Left colon (tissue), 2 donors: Measurements from ENCODE around the gene UCHL1. TPM values are rescaled to one million over a fixed set of nuclear protein-coding genes. Genes with fewer than 3 reads are reported as not detected.

Experiments used
- ATAC-seq: fragments of 200-7000 bp; cut with Tn5 transposase; one replicate; pipeline ENCODE4 v1.9.1; 2020; ENCODE audit warnings: mild to moderate bottlenecking, moderate library complexity
- DNase-seq, 2 donors: peaks; one replicate each; pipeline ENCODE4 v3.0.0-alpha.2; 2020
- intact Hi-C, 2 donors: fragments of 100-400 bp; cut with DNase I in 1 of 2; cut with micrococcal nuclease in 1 of 2; formaldehyde crosslinking; loops; one replicate each; pipeline versions ENCODE4 v1.11.2 to v1.14.0; 2022; cut with DNase I, micrococcal nuclease
- long read RNA-seq: library from polyadenylated mRNA; unstranded; transcript quantifications from one replicate; pipeline ENCODE4 v2.0.0, GENCODE V29; 2021
- total RNA-seq, 2 donors: library from RNA; stranded (reverse); fragmentation: NEBNext Ultra II Directional; extraction: Animal tissue kit (Norgen Biotek cat#: 25700); gene quantifications; one replicate each; pipeline ENCODE4 v1.2.1, GENCODE V29; 2021
- donor health status: DM: no; HTN: no; CAD: no.
- donor health status: DM: yes; HTN: yes; CAD: no.

Gene UCHL1
- 10 to 100 TPM in 1 of 2 donors, 1 to 10 TPM in 1; 4.4 to 12.2 TPM for total RNA-seq
- long read RNA-seq = 0 reads

DNA sequence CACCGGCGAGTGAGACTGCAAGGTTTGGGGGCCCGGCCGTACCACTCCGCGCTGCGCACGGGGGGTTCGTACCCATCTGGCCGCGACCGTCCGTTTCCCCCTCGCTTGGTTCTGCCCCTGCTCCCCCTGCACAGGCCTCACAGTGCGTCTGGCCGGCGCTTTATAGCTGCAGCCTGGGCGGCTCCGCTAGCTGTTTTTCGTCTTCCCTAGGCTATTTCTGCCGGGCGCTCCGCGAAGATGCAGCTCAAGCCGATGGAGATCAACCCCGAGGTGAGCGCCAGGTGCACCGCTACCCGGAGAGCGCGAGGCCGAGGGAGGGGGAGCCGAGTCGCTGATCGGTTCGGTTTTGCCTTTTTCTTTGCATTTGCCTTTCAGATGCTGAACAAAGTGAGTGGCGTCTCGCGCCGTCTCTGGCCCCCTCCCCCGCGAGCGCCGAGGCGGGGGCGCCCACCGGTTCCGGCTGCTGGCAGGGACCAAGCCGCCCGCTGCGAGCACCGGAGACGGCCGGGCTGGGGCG is at the start of gene UCHL1:
UCHL1 (plus strand) TSS at position 189 of the 517 bp plus-strand sequence; CDS start at position 238, 49 bp downstream.
- DNase-seq (peak in 1 of 2 donors; percentile 11), ATAC-seq (peak; percentile 39)
- intact Hi-C loops = no loop called here

DNA sequence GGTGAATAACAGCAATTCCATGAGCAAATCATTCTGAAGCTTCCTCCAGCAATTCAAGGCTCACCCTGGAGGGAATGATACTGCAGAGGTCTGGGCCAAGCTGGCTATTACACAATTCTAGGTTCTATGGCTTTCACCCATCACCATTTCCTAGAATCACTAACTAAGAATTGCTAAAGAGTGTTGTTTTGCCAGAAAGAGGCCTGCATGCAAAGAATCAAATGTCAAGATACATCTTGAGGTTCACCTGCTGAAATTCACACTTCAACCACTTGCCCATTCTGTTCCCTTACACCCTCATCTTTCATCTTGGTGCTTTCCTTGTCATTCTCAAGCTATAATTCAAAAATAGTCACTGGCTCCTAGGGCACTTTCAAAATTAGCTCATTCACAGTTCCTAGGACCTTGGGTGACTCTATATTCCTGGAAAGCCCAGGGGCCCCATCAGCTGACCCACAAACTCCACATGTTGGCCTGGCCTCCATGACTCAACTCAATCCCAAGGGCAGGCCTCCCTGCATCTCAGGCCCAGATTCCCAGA is 49.4 kb upstream of the UCHL1 start:
- ATAC-seq (no peak), DNase-seq (no peak)
- intact Hi-C loops = no loop called here

DNA sequence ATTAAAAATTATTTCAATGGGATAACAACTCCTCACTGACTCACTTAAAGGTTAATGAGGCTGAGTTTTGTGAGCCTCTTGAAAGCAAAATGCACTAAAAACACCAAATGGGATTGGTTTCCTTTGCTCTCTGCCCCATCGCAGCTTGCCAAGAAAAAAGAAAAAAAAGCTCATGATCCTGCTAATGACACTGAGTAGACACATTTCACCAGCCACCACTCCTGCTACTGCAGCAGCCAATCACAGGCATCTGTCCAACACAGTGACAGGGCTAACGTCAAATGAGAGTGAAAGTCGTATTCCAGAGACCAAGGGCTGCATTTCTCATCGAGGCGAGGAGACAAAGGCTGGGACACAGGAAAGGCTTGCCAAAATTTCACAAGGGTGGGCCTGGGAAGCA is 47.5 kb upstream of the UCHL1 start:
- peak; percentile 79 for ATAC-seq
- intact Hi-C loops = no loop called here
- peak; percentile 50 to 79 for DNase-seq

DNA sequence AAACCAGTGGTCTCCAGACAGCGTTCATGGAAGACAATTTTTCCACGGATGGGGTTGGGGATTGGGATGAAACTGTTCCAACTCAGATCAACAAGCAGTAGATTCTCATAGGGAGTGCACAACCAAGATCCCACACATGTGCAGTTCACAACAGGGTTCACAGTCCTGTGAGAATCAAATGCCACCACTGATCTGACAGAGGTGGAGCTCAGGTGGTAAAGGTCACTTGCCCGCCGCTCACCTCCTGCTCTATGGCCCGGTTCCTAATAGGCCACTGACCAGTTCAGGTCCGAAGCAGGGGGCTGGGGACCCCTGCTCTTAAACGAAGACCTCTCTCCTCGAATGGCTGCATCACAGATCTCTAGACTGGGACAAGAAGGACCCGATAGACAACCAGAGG is 46.8 kb upstream of the UCHL1 start:
- intact Hi-C loops = no loop called here
- peak; percentile 22 for ATAC-seq
- DNase-seq = peak in 1 of 2 donors; percentile 18

DNA sequence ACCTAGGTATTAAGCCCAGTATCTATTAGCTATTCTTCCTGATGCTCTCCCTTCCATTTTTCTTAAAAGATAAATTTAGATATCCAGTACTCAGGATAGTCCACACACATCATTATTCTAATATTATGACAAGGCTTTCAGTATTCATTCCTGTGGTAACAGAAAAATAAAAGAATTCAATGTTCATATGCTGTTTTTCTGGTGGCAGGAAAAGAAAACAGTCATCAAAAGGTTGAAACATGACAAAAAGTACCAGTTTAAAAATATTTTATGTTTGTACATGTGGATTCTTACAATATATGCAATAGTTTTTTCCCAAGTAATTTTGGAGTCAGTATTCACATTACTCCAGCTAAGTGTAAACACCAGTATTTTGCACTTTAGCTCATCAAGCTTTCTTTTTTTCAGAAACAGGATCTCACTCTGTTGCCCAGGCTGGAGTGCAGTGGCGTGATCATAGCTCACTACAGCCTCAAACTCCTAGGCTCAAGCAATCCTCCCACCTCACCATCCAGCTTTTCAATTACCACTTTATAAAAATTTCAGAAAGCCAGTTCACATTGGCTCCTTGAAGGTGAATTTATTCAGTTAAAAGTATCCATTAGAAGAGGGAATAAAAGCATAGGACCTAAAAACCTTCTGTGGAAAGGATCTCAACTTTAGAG is 44.6 kb upstream of the UCHL1 start:
- ATAC-seq = no peak
- DNase-seq = no peak
- intact Hi-C loops = no loop called here

DNA sequence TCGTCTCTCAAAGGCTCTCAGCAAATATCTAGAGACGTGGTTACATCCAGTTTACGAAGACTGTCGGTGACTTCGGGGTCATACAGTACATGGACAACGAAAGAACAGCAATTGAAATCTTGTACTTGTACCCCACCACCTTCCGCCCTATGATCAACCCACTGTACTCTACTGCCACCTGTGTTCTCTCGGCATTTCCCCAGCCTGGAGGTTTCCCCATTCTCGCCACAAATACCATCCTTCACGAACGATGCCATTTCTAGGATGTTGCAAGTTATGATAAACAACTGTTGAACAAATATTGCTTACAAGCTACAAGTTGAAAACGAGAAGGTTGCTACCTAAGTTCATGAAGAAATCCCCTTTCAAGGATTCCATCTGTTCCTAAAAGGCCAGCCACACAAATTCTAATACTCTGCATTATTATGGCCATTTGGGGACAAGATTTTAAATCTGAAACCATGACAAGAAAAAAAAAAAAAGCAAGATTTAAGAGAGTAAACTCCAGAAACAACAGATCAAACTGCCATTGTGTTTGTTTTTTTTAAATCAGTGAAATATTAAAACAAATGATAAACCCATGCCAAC is 44.0 kb upstream of the UCHL1 start:
- intact Hi-C loops = no loop called here
- DNase-seq (peak; percentile 46 to 65), ATAC-seq (peak; percentile 23)

DNA sequence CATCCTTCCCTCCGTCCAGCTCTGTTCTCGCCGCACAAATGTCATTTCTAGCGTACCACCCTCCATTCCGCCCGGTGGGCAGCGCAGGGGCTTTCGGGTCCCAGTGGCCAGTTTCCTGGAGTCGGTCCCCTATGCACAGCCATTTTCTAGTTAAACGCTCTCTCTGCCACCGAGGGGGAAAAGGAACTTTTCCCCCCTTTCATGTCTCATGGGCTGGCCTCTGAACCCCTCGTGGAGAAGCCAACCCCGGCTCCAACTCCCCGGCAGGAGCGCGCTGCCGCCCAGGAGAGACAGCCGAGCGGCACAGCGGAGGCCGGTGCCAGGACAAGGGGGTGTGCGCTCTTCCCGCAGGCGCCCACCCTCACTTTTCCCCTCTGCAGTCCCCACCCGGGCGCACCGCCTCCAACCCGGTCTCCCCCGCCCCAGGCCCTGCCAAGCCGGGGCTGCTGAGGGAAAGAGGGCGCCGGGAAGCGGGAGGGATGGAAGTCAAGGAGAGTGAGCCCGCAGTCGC is 43.0 kb upstream of the UCHL1 start:
- peak in 1 of 2 donors; percentile 45 for DNase-seq
- intact Hi-C loops = loop anchor here in 1 of 2 donors (2.0 kb wide), 2 partner anchors 237 to 287 kb away; no protein-coding TSS in a partner anchor
- ATAC-seq = peak; percentile 12

DNA sequence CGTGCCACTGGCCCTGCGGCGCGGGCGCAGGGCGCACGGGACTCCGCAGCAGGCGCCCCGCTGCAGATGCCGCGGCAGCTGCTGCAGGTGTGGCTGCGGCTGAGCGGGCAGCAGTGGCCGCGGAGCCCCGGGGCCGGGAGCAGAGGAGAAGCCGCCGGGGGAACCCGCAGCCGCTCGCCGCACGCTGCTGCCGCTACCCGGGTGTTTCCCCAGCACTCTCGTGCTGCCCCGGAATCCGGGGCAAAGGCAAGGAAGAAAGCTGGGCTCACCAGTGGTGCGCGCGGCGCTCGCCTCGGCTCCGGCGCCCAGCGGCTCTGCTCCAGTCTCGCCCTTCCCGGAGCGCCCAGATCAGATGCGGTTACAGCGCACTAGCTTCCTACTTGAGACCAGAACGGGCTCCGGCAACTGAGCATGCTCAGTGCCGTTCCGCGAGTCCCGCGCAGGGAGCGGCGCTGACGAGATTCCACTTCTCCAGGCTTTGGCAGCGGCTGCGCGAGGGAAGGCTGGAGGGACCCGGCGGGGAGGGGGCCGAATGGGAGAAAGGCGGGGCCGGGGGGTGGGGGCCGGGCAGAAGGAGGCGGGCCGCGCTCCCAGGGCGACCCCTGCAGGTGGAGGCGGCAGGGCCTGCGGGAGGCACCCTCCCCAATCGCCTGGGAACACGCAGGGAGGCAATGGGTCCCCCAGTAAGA is 42.4 kb upstream of the UCHL1 start, which contains the start of gene APBB2:
APBB2 (minus strand) TSS at position 407 of the 689 bp plus-strand sequence. CDS start 181,288 bp downstream, outside the sequence.
- DNase-seq (peak; percentile 92 to 95), ATAC-seq (peak; percentile 78)
- intact Hi-C loops = loop anchor here in 1 of 2 donors (2.0 kb wide), 2 partner anchors 237 to 287 kb away; no protein-coding TSS in a partner anchor

DNA sequence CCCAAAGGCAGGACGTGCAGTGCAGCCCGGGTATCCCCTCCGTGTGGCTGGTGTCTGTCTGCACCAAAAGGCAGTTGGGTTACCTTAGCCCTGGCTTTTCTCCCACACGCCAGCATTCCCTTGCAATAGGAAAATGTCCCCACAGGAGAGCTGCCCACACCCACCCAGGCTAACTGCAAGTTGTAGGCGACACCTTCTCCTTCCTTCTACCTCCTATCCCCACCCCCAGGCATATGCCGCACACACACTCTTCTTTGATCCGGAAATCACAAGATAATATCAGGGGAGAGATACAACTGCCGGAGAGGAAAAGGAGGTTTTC is 41.9 kb upstream of the UCHL1 start:
- intact Hi-C loops = loop anchor here in 1 of 2 donors (2.0 kb wide), 2 partner anchors 238 to 288 kb away; no protein-coding TSS in a partner anchor
- ATAC-seq (peak; percentile 15), DNase-seq (no peak)

DNA sequence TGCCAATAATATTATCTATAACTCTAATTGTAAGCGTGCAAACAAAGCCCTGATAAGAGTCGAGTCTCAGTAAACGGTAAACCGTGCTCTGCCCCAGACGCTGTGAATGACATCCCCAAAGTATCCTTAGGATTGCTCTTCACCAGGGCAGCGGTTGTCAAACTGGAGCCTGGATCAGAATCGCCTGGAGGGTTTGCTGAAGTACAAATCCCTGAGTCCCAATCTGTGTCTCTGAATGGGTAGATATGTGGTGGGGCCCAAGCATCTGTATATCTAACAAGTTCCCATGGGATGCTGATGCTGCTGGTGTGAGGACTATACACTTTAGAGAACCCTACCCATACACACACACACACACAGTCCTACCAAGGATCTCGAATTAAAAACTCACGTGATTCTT is 41.6 kb upstream of the UCHL1 start:
- ATAC-seq (no peak), DNase-seq (no peak)
- intact Hi-C loops = loop anchor here in 1 of 2 donors (2.0 kb wide), 2 partner anchors 238 to 288 kb away; no protein-coding TSS in a partner anchor

DNA sequence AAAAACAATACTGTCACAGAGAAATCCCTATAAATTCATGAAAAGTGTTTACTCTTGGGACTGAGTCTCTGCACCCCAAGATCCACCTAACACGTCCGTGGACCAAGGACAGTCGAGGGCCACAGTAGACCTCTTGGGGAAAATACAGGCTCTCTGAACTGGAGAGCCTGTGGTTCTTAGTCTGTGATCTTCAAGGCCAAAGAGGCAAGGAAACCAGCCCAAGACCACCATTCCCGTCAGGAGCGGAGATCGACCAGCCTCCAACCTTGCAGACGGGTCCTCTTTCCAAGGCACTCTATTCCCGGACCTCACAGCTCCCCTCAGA is 40.8 kb upstream of the UCHL1 start:
- DNase-seq = no peak
- ATAC-seq = no peak
- intact Hi-C loops = loop anchor here in 1 of 2 donors (2.0 kb wide), 2 partner anchors 239 to 289 kb away; no protein-coding TSS in a partner anchor

DNA sequence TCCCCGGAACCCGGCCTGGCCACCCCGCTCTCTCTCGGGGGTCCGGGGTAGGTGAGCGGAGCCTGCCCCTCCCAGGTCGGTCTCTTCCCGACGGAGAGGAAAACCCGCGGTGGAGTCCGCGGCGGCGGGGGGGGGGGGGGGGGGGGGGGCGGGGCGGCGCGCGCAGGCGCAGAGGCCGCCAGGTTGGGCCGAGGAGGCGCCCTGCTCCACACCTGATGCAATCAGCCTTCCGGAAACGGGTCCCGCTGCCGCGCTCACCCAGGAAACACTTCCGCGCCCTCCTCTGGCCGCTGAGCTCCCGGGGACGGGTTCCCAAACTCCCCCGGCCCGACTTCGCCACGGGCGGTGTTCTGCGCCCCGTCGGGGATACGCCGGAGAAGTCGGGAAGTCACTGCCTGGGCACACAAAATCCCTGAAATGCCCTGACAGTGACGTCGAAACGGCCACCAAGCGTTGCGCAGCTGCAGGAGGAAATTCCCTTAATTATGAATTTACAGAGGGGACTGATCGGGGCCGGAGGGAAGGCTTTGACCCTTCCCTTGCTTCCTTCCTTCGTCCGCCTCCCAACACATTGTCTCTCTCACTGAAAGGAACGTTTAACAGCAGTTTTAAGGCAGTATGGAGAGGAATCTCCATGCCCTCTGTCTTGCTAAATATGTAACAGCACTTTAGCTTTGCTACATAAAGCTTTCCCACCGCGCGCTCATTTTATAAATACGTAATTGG is 40.3 kb upstream of the UCHL1 start:
- intact Hi-C loops = no loop called here
- DNase-seq (peak; percentile 79 to 83), ATAC-seq (peak; percentile 62)

DNA sequence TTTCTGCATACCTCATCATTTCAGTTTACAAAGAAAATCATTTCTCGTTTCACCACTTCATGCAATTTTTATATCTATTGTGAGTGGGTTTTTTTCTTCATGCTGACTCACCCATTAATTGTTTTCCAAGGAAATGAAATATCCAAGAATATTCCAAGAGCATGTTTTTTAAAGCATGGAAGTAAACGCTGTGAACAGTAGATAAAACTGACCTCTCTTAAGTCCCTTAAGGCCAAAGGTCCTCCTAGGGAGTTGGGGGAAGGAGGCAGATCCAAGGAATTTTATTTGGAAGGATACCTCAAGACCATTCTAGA is 39.8 kb upstream of the UCHL1 start:
- DNase-seq (no peak), ATAC-seq (no peak)
- intact Hi-C loops = no loop called here

DNA sequence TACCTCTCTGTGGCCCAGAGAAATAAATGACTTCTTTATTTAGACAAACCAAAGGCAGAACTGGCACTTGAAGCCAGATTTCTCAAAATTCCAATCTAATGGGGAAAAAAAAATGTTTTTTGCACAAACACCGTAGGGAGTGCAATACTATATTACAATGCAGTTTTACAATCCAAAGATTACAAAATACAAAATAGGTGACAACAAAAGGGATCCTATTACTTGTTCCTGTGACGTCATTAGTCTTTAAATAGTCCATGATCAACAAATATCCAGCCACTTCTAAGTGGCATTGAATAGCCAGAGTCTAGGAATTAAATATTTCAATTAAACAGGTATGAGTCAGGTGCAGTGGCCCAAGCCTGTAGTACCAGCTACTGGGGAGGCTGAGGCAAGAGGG is 39.4 kb upstream of the UCHL1 start:
- ATAC-seq (no peak), DNase-seq (no peak)
- intact Hi-C loops = no loop called here

DNA sequence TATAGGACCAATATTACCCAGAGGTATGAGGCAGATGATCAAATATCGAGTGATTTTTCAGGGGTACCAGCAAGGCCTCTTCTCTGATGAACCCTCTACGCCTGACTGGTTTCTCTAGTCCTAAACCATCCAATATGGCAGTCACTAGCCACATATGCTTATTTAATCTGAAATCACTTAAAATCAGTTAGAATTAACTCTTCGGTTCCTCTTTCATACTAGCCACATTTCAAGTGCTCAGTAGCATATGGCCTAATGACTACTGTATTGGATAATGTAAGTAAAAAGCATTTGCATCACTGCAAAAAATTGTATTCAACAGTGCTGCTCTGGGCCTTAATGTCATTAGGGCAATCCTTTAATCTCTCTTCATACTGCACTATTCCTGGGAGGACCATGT is 38.0 kb upstream of the UCHL1 start:
- intact Hi-C loops = no loop called here
- no peak for ATAC-seq
- no peak for DNase-seq

DNA sequence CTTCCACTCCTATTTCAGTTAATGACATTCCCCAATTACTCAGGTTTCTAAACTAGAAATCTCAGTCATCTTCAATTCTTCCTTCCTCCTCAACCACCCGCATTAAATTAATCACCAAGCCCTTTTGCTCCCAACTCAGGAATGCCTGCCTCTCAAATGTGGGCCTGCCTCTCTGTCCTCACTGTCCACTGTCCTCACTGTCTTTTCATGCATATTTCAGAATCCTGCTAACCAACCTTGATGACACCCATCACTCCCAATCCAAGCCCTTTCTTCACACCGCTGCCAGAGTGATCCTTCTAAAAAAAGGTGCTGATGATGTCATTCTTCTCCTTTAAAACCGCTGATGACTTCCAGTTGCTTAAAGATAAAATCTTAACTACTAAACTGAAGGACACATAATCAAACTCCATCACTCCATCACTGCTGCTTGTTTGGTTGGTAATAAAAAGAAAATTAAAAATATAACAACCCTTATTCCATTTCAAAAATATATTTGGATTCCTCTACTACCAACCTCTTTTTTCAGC is 37.2 kb upstream of the UCHL1 start:
- intact Hi-C loops = no loop called here
- ATAC-seq (no peak), DNase-seq (no peak)

DNA sequence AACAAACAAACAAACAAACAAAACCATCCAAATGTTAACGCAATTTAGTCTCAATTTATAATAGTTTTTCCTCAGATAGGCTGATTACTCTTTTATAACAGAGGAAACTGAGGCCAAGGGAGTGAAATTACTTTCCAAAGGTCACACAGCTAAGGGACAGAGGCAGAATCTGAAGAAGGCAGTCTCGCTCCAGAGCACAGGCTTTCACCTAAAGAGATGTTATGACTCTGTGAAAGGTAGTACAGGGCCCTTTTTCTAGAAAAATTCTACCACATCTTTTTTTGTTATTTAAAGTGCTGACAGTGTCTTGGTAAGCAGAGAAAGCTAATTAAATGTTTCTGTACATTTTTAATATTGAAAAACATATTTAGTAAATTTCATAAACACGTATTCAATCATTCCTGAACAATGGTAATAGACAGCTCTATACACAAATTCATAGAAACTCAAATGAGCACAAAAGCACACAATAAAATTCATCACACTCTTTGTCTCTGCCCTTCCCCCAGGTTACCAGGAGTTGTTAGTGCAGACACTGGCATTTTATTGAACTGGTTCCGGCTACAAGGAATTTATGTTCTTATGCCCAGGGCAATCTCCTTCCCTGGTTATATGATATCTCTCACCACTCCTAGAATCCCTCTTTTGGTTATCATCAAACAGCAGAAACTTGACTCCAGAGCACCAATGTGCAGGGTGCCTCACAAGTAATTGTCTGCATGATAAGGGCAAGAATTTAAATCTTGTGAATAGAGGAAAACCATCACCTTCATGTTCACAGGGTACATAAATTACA is 34.7 kb upstream of the UCHL1 start:
- DNase-seq (no peak), ATAC-seq (peak; percentile 96)
- intact Hi-C loops = no loop called here

DNA sequence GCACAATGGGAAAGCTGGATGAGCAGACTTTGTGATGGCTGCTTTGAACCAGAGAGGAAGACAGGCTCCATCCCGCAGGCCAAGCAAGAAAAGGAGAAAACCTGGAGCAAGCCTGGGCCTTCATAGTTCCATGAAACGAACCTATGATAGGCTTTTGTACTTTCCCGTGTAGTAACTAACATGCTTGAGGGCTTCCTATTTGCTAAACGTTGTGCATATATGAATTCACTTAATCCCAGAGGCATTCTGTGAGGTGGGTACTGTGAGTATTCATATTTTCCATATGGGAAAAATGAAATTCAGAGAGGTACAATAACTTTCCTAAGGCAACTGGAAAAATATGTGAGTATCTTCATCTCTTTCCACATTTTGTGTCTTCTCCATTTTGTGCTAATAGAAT is 28.8 kb upstream of the UCHL1 start:
- DNase-seq = no peak

More for the DNA sequence above, 28.8 kb upstream of the UCHL1 start:
- no peak for ATAC-seq
- intact Hi-C loops = no loop called here
